Lower leg skin (tissue), 4 donors: Measurements from ENCODE around the gene CES2. TPM values are rescaled to one million over a fixed set of nuclear protein-coding genes. Genes with fewer than 3 reads are reported as not detected.
"Not testable (repeated sequence)": the region's sequence is repeated elsewhere in the genome, so short reads cannot be mapped to it uniquely, and the experiment has no call there.

Experiments used
- DNase-seq, 2 donors: peaks; one replicate each; pipeline ENCODE4 v3.0.0-alpha.2; 2019; ENCODE audit warnings: low spot score in 2 of 2
- H3K4me3 ChIP-seq: fragments of 200-600 bp; sonication (generic); 2 replicates; pipeline ENCODE4 v1.5.1; 2017; ENCODE audit warnings: mild to moderate bottlenecking, low read depth; ENCODE audit not compliant: poor library complexity, severe bottlenecking
- POLR2A ChIP-seq, 2 donors: fragments of 450-650 bp; IDR thresholded peaks; one replicate each; pipeline ENCODE4 v1.6.1; 2016 to 2017; ENCODE audit warnings: antibody characterized with exemption in 2 of 2, mild to moderate bottlenecking in 1 of 2, moderate library complexity in 1 of 2
- WGBS, 2 donors: methylation state at CpG; one replicate each; pipeline ENCODE4 v1.1.5; 2018; 5-methylcytosine and 5-hydroxymethylcytosine counted together
- intact Hi-C: fragments of 100-400 bp; cut with DNase I; formaldehyde crosslinking; loops from one replicate; pipeline ENCODE4 v1.15.0; 2023; ENCODE audit warnings: low total_unique reads
- total RNA-seq, 4 donors: library from RNA; depleted of rRNA; stranded (reverse); fragments of >200 nt; gene quantifications; one replicate each; pipeline ENCODE4 v1.1.0, GENCODE V29; 2016
- TF ChIP-seq, protein P1 (sequence below), 3 donors: fragments of 450-650 bp; IDR thresholded peaks; one replicate each; pipeline ENCODE4 v1.5.1; 2016; ENCODE audit warnings: antibody characterized with exemption in 3 of 3, mild to moderate bottlenecking in 3 of 3, moderate library complexity in 2 of 3

CES2 gene
- total RNA-seq, 4 donors from 2014 or later: 37.4 to 90.2 (median 50.2) TPM

DNA sequence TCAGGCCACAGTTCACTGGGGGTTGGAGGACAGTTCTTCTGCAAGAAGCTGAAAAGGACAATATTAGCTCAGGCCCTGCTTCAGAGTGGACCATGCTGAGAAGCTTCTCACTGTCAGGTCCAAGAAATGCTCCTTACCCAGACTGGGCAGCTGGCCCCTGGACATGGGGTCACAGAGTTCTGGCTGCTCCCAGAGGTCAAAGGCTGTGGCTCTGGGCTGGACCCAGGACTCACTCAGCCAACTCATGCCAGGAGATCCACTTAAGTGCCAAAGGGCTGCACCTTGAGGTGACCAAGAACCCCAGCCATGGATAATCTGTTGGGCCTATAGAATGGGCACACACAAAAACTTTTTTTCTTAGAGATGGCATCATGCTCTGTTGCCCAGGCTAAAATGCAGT is 4.0 kb downstream of the CES2 start:
- no peak for TF ChIP-seq POLR2A (IDR thresholded peaks at IDR 0.05)
- TF ChIP-seq, protein P1, sequence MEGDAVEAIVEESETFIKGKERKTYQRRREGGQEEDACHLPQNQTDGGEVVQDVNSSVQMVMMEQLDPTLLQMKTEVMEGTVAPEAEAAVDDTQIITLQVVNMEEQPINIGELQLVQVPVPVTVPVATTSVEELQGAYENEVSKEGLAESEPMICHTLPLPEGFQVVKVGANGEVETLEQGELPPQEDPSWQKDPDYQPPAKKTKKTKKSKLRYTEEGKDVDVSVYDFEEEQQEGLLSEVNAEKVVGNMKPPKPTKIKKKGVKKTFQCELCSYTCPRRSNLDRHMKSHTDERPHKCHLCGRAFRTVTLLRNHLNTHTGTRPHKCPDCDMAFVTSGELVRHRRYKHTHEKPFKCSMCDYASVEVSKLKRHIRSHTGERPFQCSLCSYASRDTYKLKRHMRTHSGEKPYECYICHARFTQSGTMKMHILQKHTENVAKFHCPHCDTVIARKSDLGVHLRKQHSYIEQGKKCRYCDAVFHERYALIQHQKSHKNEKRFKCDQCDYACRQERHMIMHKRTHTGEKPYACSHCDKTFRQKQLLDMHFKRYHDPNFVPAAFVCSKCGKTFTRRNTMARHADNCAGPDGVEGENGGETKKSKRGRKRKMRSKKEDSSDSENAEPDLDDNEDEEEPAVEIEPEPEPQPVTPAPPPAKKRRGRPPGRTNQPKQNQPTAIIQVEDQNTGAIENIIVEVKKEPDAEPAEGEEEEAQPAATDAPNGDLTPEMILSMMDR (IDR thresholded peaks at IDR 0.05): no peak
- no peak for DNase-seq
- H3K4me3 ChIP-seq: no peak overlapping the region
- intact Hi-C loops: no loop called here

DNA sequence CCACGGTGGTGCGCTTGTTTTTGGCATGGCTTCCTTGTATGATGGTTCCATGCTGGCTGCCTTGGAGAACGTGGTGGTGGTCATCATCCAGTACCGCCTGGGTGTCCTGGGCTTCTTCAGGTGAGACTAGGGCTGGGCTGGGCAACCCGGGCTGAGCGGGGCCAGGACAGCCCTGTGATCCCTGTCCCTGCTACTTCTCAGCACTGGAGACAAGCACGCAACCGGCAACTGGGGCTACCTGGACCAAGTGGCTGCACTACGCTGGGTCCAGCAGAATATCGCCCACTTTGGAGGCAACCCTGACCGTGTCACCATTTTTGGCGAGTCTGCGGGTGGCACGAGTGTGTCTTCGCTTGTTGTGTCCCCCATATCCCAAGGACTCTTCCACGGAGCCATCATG is 4.9 kb downstream of the CES2 start:
- no peak overlapping the region for H3K4me3 ChIP-seq
- no peak for DNase-seq
- intact Hi-C loops: no loop called here
- TF ChIP-seq, protein P1 (IDR thresholded peaks at IDR 0.05): no peak
- TF ChIP-seq POLR2A (IDR thresholded peaks at IDR 0.05): no peak
- WGBS, 2 donors: 92 to 95% methylated on average over 15 to 16 of the region's 16 CpGs

DNA sequence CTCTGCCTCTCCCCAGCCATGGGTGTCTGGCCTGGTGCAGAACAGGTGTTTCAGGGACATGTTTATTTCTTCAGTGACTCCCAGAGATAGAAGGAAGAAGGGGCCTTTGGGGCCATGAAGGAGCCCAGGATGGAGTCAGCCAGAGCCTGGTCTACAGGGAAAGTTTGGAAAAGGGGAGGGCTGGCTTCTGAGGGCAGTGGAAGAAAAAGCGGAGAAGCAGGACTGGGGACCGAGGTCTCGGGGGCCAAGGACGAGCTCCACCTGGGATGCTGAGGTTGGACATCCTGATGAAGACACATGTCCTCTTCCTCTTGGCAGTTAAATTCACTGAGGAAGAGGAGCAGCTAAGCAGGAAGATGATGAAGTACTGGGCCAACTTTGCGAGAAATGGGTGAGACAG is 7.7 kb downstream of the CES2 start:
- WGBS, 2 donors: 74 to 92% methylated on average over 5 of the region's 5 CpGs
- DNase-seq: no peak
- intact Hi-C loops: no loop called here
- TF ChIP-seq, protein P1 (IDR thresholded peaks at IDR 0.05): no peak
- no peak for TF ChIP-seq POLR2A (IDR thresholded peaks at IDR 0.05)
- no peak overlapping the region for H3K4me3 ChIP-seq

DNA sequence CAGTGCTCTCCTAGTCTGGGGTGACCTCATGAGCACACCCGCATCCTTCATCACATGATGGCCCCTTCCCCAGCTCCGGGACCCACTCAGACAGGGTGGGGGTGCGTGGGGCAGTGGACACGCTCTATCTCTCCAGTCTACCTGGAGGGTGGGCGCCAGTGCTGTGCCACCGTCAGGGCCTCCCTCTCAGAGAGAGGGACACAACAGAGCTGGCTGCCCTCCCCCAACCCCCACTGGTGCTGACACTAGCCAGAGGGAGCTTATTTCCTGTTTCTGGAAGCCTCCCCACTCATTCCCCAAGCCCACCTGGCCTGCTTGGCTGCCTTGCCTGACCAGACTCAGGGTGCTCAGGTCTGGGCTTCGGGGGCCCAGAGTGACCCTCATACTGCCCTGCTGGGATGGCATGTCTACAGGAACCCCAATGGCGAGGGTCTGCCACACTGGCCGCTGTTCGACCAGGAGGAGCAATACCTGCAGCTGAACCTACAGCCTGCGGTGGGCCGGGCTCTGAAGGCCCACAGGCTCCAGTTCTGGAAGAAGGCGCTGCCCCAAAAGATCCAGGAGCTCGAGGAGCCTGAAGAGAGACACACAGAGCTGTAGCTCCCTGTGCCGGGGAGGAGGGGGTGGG is 8.2 kb downstream of the CES2 start:
- WGBS, 2 donors: 93% methylated on average over 11 of the region's 15 CpGs
- intact Hi-C loops: no loop called here
- no peak for TF ChIP-seq POLR2A (IDR thresholded peaks at IDR 0.05)
- TF ChIP-seq, protein P1 (IDR thresholded peaks at IDR 0.05): no peak
- no peak for DNase-seq
- no peak overlapping the region for H3K4me3 ChIP-seq

DNA sequence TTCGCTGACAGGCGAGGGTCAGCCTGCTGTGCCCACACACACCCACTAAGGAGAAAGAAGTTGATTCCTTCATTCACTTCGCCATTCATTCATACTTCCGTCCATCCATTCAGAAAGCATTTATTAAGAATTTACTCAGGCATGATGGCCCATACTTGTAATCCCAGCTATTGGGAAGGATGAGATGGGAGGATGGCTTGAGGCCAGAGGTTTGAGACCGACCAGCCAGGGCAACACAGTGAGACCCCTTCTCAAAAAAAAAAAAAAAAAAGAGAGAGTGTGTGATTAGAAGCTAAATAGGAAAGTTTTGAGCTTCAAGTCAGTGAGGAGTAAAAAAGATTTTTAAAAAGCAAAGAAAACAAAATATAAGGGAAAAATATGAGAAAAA is 8.7 kb downstream of the CES2 start:
- 82% methylated on average over 5 of the region's 5 CpGs for WGBS, 2 donors

DNA sequence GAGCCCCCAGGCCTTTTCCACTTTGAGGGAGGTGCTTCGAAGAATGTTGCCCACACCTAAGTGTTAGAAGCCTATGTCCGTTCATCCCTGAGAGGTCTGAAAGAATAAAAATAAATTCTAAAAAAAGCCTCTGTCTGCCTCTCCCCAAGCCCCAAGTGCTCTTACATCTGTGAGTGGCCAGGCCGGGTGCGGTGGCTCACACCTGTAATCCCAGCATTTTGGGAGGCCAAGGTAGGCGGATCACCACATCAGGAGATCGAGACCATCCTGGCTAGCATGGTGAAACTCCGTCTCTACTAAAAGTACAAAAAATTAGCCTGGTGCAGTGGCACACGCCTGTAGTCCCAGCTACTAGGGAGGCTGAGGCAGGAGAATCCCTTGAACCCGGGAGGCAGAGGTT is 9.7 kb downstream of the CES2 start:
- intact Hi-C loops, DNase-seq, H3K4me3 ChIP-seq: not testable (repeated sequence)
- WGBS, 2 donors: 81 to 83% methylated on average over 9 of the region's 9 CpGs

More for the DNA sequence above, 8.7 kb downstream of the CES2 start:
- TF ChIP-seq, protein P1 (IDR thresholded peaks at IDR 0.05): no peak
- TF ChIP-seq POLR2A (IDR thresholded peaks at IDR 0.05): no peak
- DNase-seq: no peak
- H3K4me3 ChIP-seq: no peak overlapping the region
- intact Hi-C loops: no loop called here
